Activated B cell treated with CpG ODN at 0.5 μM for 24 hours (primary cell): ENCODE measurements around the gene PDE1A. TPM values are rescaled to one million over a fixed set of nuclear protein-coding genes. Genes with fewer than 3 reads are reported as not detected.

ENCODE experiments used
- ATAC-seq: fragments of 200-7000 bp; cut with Tn5 transposase; one replicate; pipeline ENCODE4 v1.10.0; 2021; ENCODE audit warnings: low read depth, mild to moderate bottlenecking, moderate library complexity
- CTCF ChIA-PET: fragments of 350-600 bp; sonication (Branson Sonifier 250); formaldehyde crosslinking; loops from one replicate; lab custom pipeline; 2021; ENCODE audit warnings: antibody characterized with exemption; lab: Charles Lee
- POLR2A ChIA-PET: fragments of 350-600 bp; sonication (Branson Sonifier 250); formaldehyde crosslinking; loops from one replicate; lab custom pipeline; 2021; ENCODE audit warnings: antibody characterized with exemption; lab: Charles Lee
- DNase-seq: peaks from one replicate; pipeline ENCODE4 v3.0.0; 2022
- H3K27ac Mint-ChIP-seq: one replicate; pipeline ENCODE4 v1.8.0; 2020; ENCODE audit warnings: mixed read lengths
- H3K27me3 Mint-ChIP-seq: one replicate; pipeline ENCODE4 v1.8.0; 2021; ENCODE audit warnings: mixed read lengths
- H3K36me3 Mint-ChIP-seq: one replicate; pipeline ENCODE4 v1.8.0; 2021; ENCODE audit warnings: low read depth, mixed read lengths
- H3K4me1 Mint-ChIP-seq: one replicate; pipeline ENCODE4 v1.8.0; 2021; ENCODE audit warnings: mixed read lengths
- H3K4me3 Mint-ChIP-seq: one replicate; pipeline ENCODE4 v1.8.0; 2020; ENCODE audit warnings: mild to moderate bottlenecking, mixed read lengths
- H3K9me3 Mint-ChIP-seq: one replicate; pipeline ENCODE4 v1.8.0; 2020; ENCODE audit warnings: mixed read lengths
- CTCF ChIP-seq: fragments of 200-600 bp; IDR thresholded peaks from one replicate; pipeline ENCODE4 v1.8.0; 2022; ENCODE audit warnings: antibody characterized with exemption, mild to moderate bottlenecking
- intact Hi-C: fragments of 100-400 bp; cut with micrococcal nuclease; formaldehyde crosslinking; loops from one replicate; pipeline ENCODE4 v1.15.1; 2024
- total RNA-seq: library from RNA; stranded (reverse); gene quantifications from 2 replicates; pipeline ENCODE4 v1.2.3, GENCODE V29; 2022

The PDE1A gene
- total RNA-seq, 1 donor from 2014 or later = not detected

DNA sequence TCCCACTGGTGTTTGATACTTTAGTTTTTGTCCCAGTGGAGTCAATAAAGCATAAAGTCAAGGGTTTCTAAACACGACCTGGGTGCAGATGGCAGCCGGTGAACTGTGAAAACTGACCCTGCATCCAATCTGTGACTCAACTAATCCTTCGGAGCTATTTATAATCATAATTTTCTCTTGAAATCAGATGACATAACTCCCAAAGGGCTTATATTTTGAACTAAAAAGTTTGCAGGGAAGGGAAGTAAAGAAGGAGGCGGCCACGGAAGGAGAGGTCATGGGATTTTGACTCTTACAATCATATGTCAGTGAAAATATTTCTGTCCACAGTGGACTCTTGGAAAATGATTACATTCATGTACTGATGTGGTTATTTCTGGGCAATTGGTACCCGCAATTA lies 178.5 kb downstream of the PDE1A start:
- POLR2A ChIA-PET = no interaction called here
- peaks cover 2% of the 10 kb centered on the region for H3K9me3 Mint-ChIP-seq
- peaks cover 12% of the 10 kb centered on the region for H3K27me3 Mint-ChIP-seq
- DNase-seq = no peak
- no peak for ATAC-seq
- no peak for TF ChIP-seq CTCF
- no peaks in the 10 kb centered on the region for H3K4me1 Mint-ChIP-seq
- intact Hi-C loops = no loop called here
- no peak overlapping the region for H3K4me3 Mint-ChIP-seq
- CTCF ChIA-PET = no interaction called here
- H3K36me3 Mint-ChIP-seq = no peaks in the 10 kb centered on the region
- no peak overlapping the region for H3K27ac Mint-ChIP-seq

- Mint-ChIP-seq H3K4me1 (no peaks in the 10 kb centered on the region), H3K27me3 (peaks cover 12% of the 10 kb centered on the region), H3K27ac (no peak overlapping the region), H3K9me3 (no peaks in the 10 kb centered on the region), H3K4me3 (no peak overlapping the region), H3K36me3 (no peaks in the 10 kb centered on the region)
- ATAC-seq (no peak), DNase-seq (no peak)
- no peak for TF ChIP-seq CTCF
- ChIA-PET POLR2A (no interaction called here), CTCF (no interaction called here)
- intact Hi-C loops = no loop called here
Observed at GRCh38 chr2:182247831-182248230, 179.0 kb downstream of the PDE1A start.

DNA sequence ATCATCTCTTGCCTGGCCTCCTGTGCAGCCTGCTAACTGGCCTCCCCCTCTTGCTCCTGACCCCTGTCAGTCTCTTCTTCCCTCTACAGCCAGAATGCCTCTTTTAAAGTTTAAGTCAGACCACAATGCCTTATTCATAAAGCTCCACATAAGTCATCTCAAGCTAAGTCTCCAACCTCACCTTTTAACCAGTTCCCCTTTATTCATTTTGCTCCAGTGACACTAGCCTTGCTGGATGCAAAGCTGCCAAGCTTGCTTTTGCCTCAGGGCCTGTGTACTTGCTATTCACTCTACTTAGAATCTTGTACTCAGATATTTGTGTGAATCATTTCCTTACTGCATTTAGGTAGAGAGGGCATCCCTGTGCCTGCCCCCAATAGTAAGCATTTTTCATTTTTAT lies 180.9 kb downstream of the PDE1A start:
- intact Hi-C loops = no loop called here
- no peaks in the 10 kb centered on the region for H3K36me3 Mint-ChIP-seq
- peaks cover 3% of the 10 kb centered on the region for H3K4me1 Mint-ChIP-seq
- ATAC-seq = no peak
- no peak overlapping the region for H3K27ac Mint-ChIP-seq
- ChIA-PET POLR2A (no interaction called here), CTCF (no interaction called here)
- peaks cover 12% of the 10 kb centered on the region for H3K27me3 Mint-ChIP-seq
- DNase-seq = no peak
- no peaks in the 10 kb centered on the region for H3K9me3 Mint-ChIP-seq
- no peak overlapping the region for H3K4me3 Mint-ChIP-seq
- TF ChIP-seq CTCF = no peak

DNA sequence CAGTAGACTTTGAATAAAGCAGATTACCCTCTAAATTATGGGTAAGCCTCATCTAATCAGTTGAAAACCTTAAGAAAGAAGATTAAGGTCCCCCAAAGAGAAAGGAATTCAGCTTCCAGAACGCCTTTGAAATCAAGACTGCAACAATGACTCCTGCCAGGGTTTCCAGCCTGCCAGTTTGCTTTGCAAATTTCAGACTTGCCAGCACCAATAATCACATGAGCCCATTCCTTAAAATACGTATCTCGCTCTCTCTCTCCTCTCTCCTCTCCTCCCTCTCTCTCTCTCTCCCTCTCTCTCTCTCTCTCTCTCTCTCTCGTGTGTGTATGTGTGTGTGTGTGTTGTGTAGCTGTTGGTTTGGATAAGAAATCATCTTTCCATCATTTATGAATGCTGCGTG lies 184.2 kb downstream of the PDE1A start:
- H3K4me1 Mint-ChIP-seq = peaks cover 7% of the 10 kb centered on the region
- H3K27me3 Mint-ChIP-seq = peaks cover 7% of the 10 kb centered on the region
- intact Hi-C loops = no loop called here
- POLR2A ChIA-PET = no interaction called here
- no peak overlapping the region for H3K4me3 Mint-ChIP-seq
- H3K9me3 Mint-ChIP-seq = no peaks in the 10 kb centered on the region
- no peak for ATAC-seq
- H3K36me3 Mint-ChIP-seq = no peaks in the 10 kb centered on the region
- no peak overlapping the region for H3K27ac Mint-ChIP-seq
- no peak for DNase-seq
- CTCF ChIA-PET = no interaction called here
- TF ChIP-seq CTCF = no peak

GRCh38 chr2:182241936-182242335 lies 184.9 kb downstream of the PDE1A start:
- H3K4me1 Mint-ChIP-seq = peaks cover 7% of the 10 kb centered on the region
- no peak overlapping the region for H3K4me3 Mint-ChIP-seq
- intact Hi-C loops = loop anchor here (1.0 kb wide), 1 partner anchor 408 kb away; no protein-coding TSS in a partner anchor
- ChIA-PET CTCF (interaction anchor here (2.1 kb wide), 1 partner anchor 738 kb away, joined by 9 read pairs; no protein-coding TSS in a partner anchor), POLR2A (no interaction called here)
- ATAC-seq (no peak), DNase-seq (no peak)
- peaks cover 4% of the 10 kb centered on the region for H3K27me3 Mint-ChIP-seq
- H3K36me3 Mint-ChIP-seq = no peaks in the 10 kb centered on the region
- TF ChIP-seq CTCF = no peak
- H3K9me3 Mint-ChIP-seq = no peaks in the 10 kb centered on the region
- H3K27ac Mint-ChIP-seq = no peak overlapping the region
